Right lobe of liver (tissue), 4 donors: Measurements from ENCODE around the gene MLF1.

Source experiments
- POLR2A ChIP-seq: fragments of 450-650 bp; IDR thresholded peaks from one replicate; pipeline ENCODE4 v1.6.1; 2017; ENCODE audit warnings: antibody characterized with exemption, mild to moderate bottlenecking
- TF ChIP-seq, protein P1 (sequence below), 4 donors: fragments of 200-600 bp in 3 of 4; fragments of 450-650 bp in 1 of 4; IDR thresholded peaks; one replicate each; pipeline versions ENCODE4 v1.5.1 to v1.8.0; 2016 to 2022; ENCODE audit warnings: antibody characterized with exemption in 4 of 4, mild to moderate bottlenecking in 2 of 4
- donor health status: DM: no; HTN: no; CAD: no.
- donor health status: DM: no; HTN: no; CAD: no.
- donor health status: DM: no; HTN: yes; CAD: no.

DNA sequence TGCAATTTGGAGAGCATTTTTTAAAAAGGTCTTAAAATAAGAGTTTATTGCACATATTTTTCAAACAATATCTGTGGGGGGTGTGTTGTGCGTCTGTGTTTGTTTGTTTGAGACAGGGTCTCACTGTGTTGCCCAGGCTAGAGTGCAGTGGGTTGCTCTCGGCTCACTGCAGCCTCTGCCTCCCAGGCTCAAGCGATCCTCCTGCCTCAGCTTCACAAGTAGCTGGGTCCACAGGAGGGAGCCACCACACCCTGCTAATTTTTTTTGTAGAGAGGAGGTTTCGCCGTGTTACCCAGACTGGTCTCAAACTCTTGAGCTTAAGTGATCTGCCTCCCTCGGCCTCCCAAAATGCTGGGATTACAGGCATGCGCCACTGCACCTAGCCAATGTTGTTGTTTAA lies 2.7 kb downstream of the MLF1 start:
- TF ChIP-seq, protein P1, sequence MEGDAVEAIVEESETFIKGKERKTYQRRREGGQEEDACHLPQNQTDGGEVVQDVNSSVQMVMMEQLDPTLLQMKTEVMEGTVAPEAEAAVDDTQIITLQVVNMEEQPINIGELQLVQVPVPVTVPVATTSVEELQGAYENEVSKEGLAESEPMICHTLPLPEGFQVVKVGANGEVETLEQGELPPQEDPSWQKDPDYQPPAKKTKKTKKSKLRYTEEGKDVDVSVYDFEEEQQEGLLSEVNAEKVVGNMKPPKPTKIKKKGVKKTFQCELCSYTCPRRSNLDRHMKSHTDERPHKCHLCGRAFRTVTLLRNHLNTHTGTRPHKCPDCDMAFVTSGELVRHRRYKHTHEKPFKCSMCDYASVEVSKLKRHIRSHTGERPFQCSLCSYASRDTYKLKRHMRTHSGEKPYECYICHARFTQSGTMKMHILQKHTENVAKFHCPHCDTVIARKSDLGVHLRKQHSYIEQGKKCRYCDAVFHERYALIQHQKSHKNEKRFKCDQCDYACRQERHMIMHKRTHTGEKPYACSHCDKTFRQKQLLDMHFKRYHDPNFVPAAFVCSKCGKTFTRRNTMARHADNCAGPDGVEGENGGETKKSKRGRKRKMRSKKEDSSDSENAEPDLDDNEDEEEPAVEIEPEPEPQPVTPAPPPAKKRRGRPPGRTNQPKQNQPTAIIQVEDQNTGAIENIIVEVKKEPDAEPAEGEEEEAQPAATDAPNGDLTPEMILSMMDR (IDR thresholded peaks at IDR 0.05): no peak
- TF ChIP-seq POLR2A: no peak
